Measurements from ENCODE around the gene ESPNL.

Gene ESPNL

DNA sequence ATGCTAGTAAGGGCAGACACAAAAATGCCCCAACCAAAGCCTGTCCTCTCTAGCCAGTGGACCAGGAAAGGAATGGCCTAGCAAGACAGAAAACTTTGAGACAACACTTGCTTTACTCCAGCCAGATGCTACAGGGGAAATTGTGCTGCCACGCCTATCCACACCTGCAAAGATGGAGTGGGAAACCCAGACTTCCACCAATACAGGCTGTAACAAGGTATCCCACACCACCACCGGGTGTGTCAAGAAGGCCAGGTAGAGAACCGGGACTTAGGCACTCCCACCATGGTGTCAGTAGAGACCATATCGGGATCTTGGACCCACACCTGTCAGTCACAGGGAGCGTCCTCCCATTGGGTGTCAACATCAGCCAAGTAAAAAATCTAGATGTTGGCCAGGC is 16.2 kb upstream of the ESPNL start:
- no peak for TF ChIP-seq EZH2phosphoT487 (conservative IDR thresholded peaks at IDR 0.05; ENCODE audit: low read length)
- TF ChIP-seq, protein P1, sequence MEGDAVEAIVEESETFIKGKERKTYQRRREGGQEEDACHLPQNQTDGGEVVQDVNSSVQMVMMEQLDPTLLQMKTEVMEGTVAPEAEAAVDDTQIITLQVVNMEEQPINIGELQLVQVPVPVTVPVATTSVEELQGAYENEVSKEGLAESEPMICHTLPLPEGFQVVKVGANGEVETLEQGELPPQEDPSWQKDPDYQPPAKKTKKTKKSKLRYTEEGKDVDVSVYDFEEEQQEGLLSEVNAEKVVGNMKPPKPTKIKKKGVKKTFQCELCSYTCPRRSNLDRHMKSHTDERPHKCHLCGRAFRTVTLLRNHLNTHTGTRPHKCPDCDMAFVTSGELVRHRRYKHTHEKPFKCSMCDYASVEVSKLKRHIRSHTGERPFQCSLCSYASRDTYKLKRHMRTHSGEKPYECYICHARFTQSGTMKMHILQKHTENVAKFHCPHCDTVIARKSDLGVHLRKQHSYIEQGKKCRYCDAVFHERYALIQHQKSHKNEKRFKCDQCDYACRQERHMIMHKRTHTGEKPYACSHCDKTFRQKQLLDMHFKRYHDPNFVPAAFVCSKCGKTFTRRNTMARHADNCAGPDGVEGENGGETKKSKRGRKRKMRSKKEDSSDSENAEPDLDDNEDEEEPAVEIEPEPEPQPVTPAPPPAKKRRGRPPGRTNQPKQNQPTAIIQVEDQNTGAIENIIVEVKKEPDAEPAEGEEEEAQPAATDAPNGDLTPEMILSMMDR (IDR thresholded peaks at IDR 0.05; ENCODE audit: insufficient read depth, low read length, poor library complexity, severe bottlenecking): no peak
- Histone ChIP-seq H3K9me3 (ENCODE audit: insufficient read depth, low read length) (no peaks in the 10 kb centered on the region), H3K36me3 (ENCODE audit: low read length) (no peaks in the 10 kb centered on the region; the same call in 1 of the 2 replicates), H3F3A (ENCODE audit: insufficient read depth) (0 out of 2 replicates have a peak, but pooled peaks cover 4% of the 10 kb centered on the region), H3K27ac (ENCODE audit: low read depth, low read length) (no peak overlapping the region), H3K9ac (ENCODE audit: low read length) (no peak overlapping the region), H3K4me3 (ENCODE audit: insufficient read depth, low read length, poor library complexity, severe bottlenecking) (no peak overlapping the region), H2AFZ (ENCODE audit: low read depth, low read length, severe bottlenecking) (no peak overlapping the region), H4K20me1 (ENCODE audit: low read depth, low read length) (no peaks in the 10 kb centered on the region), H3K27me3 (ENCODE audit: low read length) (no peaks in the 10 kb centered on the region), H3K9me2 (replicated peaks; ENCODE audit: insufficient read depth, low read length) (no peaks in the 10 kb centered on the region), H3K4me2 (ENCODE audit: low read depth, low read length, poor library complexity, severe bottlenecking) (no peak overlapping the region), H3K79me2 (ENCODE audit: insufficient read depth, low read length) (no peaks in the 10 kb centered on the region)

DNA sequence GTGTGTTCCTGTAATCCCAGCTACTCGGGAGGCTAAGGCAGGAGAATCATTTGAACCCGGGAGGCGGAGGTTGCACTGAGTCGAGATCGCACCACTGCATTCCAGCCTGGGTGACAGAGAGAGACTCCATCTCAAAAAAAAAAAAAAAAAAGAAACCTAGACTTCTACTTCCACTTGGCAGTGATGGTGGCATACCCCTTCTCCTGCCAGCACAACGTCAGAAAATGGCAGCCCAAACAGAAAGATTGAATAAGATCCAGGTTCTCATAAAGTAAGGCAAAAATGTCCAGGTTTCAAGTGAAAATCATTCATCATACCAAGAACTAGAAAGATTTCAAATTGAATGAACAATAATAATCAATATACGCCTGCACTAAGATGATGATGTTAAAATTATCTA is 15.4 kb upstream of the ESPNL start:
- H3K4me3 ChIP-seq (ENCODE audit: insufficient read depth, low read length, poor library complexity, severe bottlenecking): no peak overlapping the region
- H3K36me3 ChIP-seq (ENCODE audit: low read length): no peaks in the 10 kb centered on the region; the same call in 1 of the 2 replicates
- H3F3A ChIP-seq (ENCODE audit: insufficient read depth): 0 out of 2 replicates have a peak, but pooled peaks cover 4% of the 10 kb centered on the region
- no peaks in the 10 kb centered on the region for H3K27me3 ChIP-seq (ENCODE audit: low read length)
- H3K9me2 ChIP-seq (replicated peaks; ENCODE audit: insufficient read depth, low read length): no peaks in the 10 kb centered on the region
- no peak overlapping the region for H3K4me2 ChIP-seq (ENCODE audit: low read depth, low read length, poor library complexity, severe bottlenecking)
- no peaks in the 10 kb centered on the region for H3K9me3 ChIP-seq (ENCODE audit: insufficient read depth, low read length)
- H3K9ac ChIP-seq (ENCODE audit: low read length): no peak overlapping the region
- H2AFZ ChIP-seq (ENCODE audit: low read depth, low read length, severe bottlenecking): no peak overlapping the region
- TF ChIP-seq EZH2phosphoT487 (conservative IDR thresholded peaks at IDR 0.05; ENCODE audit: low read length): no peak
- TF ChIP-seq, protein P1 (IDR thresholded peaks at IDR 0.05; ENCODE audit: insufficient read depth, low read length, poor library complexity, severe bottlenecking): no peak
- no peaks in the 10 kb centered on the region for H4K20me1 ChIP-seq (ENCODE audit: low read depth, low read length)
- no peak overlapping the region for H3K27ac ChIP-seq (ENCODE audit: low read depth, low read length)
- no peaks in the 10 kb centered on the region for H3K79me2 ChIP-seq (ENCODE audit: insufficient read depth, low read length)

DNA sequence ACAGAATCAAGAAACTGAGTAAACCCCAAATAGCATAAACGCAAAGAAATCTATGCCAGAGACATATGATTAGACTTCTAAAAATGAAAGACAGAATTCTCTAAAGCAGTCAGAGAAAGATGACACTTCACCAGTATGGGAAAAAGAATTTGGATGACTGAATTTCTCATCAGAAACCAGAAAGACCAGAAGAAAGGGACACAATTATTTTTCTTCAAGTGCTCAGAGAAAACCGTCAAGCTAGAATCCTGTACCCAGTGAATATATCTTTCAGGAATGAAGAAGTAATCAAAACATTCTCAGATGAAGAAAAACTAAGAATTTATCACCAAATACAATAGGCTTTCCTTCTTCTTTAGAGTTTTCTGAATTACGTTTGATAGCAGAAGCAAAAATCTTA is 14.2 kb upstream of the ESPNL start:
- no peak overlapping the region for H3K4me3 ChIP-seq (ENCODE audit: insufficient read depth, low read length, poor library complexity, severe bottlenecking)
- no peaks in the 10 kb centered on the region for H3K36me3 ChIP-seq (ENCODE audit: low read length)
- no peak for TF ChIP-seq EZH2phosphoT487 (conservative IDR thresholded peaks at IDR 0.05; ENCODE audit: low read length)
- TF ChIP-seq, protein P1 (IDR thresholded peaks at IDR 0.05; ENCODE audit: insufficient read depth, low read length, poor library complexity, severe bottlenecking): no peak

More for the DNA sequence above, 14.2 kb upstream of the ESPNL start:
- Histone ChIP-seq H3K9me3 (ENCODE audit: insufficient read depth, low read length) (no peaks in the 10 kb centered on the region), H3K79me2 (ENCODE audit: insufficient read depth, low read length) (no peaks in the 10 kb centered on the region), H2AFZ (ENCODE audit: low read depth, low read length, severe bottlenecking) (no peak overlapping the region), H3K9ac (ENCODE audit: low read length) (no peak overlapping the region), H3K9me2 (replicated peaks; ENCODE audit: insufficient read depth, low read length) (no peaks in the 10 kb centered on the region), H3K27me3 (ENCODE audit: low read length) (no peaks in the 10 kb centered on the region), H3K27ac (ENCODE audit: low read depth, low read length) (no peak overlapping the region), H3F3A (ENCODE audit: insufficient read depth) (0 out of 2 replicates have a peak, but pooled peaks cover 4% of the 10 kb centered on the region), H4K20me1 (ENCODE audit: low read depth, low read length) (no peaks in the 10 kb centered on the region), H3K4me2 (ENCODE audit: low read depth, low read length, poor library complexity, severe bottlenecking) (no peak overlapping the region)

Measured in SU-DHL-6 (cell line).